DOHH2 (cell line): Measurements from ENCODE around the gene GALNT18.

ENCODE experiments used
- H3F3A ChIP-seq: fragments of 200-600 bp; sonication (generic), shearing (Covaris generic); 2 replicates; pipeline ENCODE4 v1.6.0; 2016; ENCODE audit warnings: antibody characterized with exemption, mild to moderate bottlenecking; ENCODE audit not compliant: control insufficient read depth, insufficient read depth
- H3K27ac ChIP-seq: fragments of 200-600 bp; sonication (generic); 2 replicates; pipeline ENCODE4 v1.5.1; 2014; ENCODE audit warnings: low read depth, mild to moderate bottlenecking, low read length, moderate library complexity
- H3K27me3 ChIP-seq: fragments of 200-600 bp; sonication (generic); 2 replicates; pipeline ENCODE4 v1.6.1; 2014; ENCODE audit warnings: mild to moderate bottlenecking, low read length, mixed read lengths; ENCODE audit not compliant: control insufficient read depth
- H3K36me3 ChIP-seq: fragments of 200-600 bp; sonication (generic); 2 replicates; pipeline ENCODE4 v1.6.1; 2014; ENCODE audit warnings: mild to moderate bottlenecking, low read length, moderate library complexity, mixed read lengths; ENCODE audit not compliant: control insufficient read depth
- H3K4me1 ChIP-seq: fragments of 200-600 bp; sonication (generic); 2 replicates; pipeline ENCODE4 v1.6.1; 2014; ENCODE audit warnings: mild to moderate bottlenecking, low read length, mixed read lengths; ENCODE audit not compliant: control insufficient read depth
- H3K4me2 ChIP-seq: fragments of 200-600 bp; sonication (generic); 2 replicates; pipeline ENCODE4 v1.6.0; 2014; ENCODE audit warnings: mild to moderate bottlenecking, low read length, moderate library complexity
- H3K4me3 ChIP-seq: fragments of 200-600 bp; sonication (generic); 2 replicates; pipeline ENCODE4 v1.5.1; 2014; ENCODE audit warnings: mild to moderate bottlenecking, low read length, mixed read lengths
- H3K79me2 ChIP-seq: fragments of 200-600 bp; sonication (generic); 2 replicates; pipeline ENCODE4 v1.6.1; 2014; ENCODE audit warnings: mild to moderate bottlenecking, low read length, mixed read lengths; ENCODE audit not compliant: control insufficient read depth
- H3K9me2 ChIP-seq: fragments of 200-600 bp; sonication (generic); replicated peaks from 2 replicates; pipeline ENCODE4 v1.6.1; 2014; ENCODE audit warnings: mild to moderate bottlenecking, low read length, mixed read lengths; ENCODE audit not compliant: control insufficient read depth
- H3K9me3 ChIP-seq: fragments of 200-600 bp; sonication (generic); 2 replicates; pipeline ENCODE4 v1.6.1; 2014; ENCODE audit warnings: antibody characterized with exemption, low read length, mixed read lengths; ENCODE audit not compliant: control insufficient read depth, insufficient read depth
- H4K20me1 ChIP-seq: fragments of 200-600 bp; sonication (generic); 2 replicates; pipeline ENCODE4 v1.6.0; 2014; ENCODE audit warnings: low read depth, mild to moderate bottlenecking, antibody characterized with exemption, low read length, moderate library complexity; ENCODE audit not compliant: control insufficient read depth, insufficient read depth
- EZH2phosphoT487 ChIP-seq: fragments of 200-600 bp; sonication (generic); IDR thresholded peaks from 2 replicates; pipeline ENCODE4 v1.6.1; 2017; ENCODE audit warnings: borderline replicate concordance, mild to moderate bottlenecking, antibody characterized with exemption, low read length, moderate library complexity, mixed read lengths
- TF ChIP-seq, protein P1 (sequence below): fragments of 200-600 bp; sonication (generic); IDR thresholded peaks from one replicate; pipeline ENCODE4 v1.5.1; 2014; ENCODE audit warnings: antibody characterized with exemption, mild to moderate bottlenecking, low read depth, low read length; ENCODE audit not compliant: poor library complexity, severe bottlenecking

Gene GALNT18

DNA sequence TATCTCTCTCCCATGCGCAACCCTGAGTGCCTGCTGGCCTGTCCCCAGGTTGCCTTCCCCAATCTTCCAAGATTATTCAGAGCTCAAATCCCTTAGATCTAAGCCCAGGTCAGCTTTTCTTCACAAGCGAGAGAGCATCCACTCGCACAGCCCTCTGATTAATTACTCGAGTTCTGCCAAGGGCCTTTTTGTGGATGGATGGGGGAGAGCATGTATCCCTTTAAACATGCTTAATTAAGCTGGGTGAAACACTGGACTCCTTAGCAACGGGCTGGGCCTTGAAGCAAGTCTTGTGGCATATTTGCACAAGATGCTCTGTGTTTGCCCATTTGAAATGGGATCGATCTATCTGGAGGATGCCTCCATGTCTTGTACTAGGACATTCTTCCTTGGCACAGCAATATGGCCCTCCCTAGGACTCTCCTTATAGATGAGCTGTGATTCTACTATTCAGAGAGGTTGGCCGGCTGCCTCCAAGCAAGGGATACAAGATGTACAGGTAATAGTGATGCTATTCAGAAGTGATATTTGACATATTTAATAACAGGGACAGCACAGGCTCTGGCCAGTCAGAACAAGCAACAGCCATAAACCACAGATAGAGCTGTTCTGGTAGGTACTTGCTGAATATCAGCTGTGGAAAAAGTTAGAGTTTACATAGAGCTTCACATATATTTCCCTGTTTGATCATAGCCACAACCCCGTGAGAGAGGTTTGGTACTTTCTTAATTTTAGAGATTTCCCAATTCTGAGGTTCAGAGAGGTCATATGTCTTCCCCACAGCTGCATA is 394.3 kb downstream of the GALNT18 start:
- Histone ChIP-seq H3F3A (no peaks in the 10 kb centered on the region), H3K4me1 (peaks cover 10% of the 10 kb centered on the region), H3K27ac (no peak overlapping the region), H4K20me1 (no peaks in the 10 kb centered on the region), H3K79me2 (no peaks in the 10 kb centered on the region), H3K4me3 (no peak overlapping the region), H3K36me3 (no peaks in the 10 kb centered on the region), H3K9me3 (no peaks in the 10 kb centered on the region), H3K27me3 (no peaks in the 10 kb centered on the region), H3K4me2 (no peak overlapping the region), H3K9me2 (no peaks in the 10 kb centered on the region)
- TF ChIP-seq EZH2phosphoT487 = no peak
- TF ChIP-seq, protein P1, sequence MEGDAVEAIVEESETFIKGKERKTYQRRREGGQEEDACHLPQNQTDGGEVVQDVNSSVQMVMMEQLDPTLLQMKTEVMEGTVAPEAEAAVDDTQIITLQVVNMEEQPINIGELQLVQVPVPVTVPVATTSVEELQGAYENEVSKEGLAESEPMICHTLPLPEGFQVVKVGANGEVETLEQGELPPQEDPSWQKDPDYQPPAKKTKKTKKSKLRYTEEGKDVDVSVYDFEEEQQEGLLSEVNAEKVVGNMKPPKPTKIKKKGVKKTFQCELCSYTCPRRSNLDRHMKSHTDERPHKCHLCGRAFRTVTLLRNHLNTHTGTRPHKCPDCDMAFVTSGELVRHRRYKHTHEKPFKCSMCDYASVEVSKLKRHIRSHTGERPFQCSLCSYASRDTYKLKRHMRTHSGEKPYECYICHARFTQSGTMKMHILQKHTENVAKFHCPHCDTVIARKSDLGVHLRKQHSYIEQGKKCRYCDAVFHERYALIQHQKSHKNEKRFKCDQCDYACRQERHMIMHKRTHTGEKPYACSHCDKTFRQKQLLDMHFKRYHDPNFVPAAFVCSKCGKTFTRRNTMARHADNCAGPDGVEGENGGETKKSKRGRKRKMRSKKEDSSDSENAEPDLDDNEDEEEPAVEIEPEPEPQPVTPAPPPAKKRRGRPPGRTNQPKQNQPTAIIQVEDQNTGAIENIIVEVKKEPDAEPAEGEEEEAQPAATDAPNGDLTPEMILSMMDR = no peak
